HG03066 (cell line): ENCODE measurements around the gene CXorf58.
"Not testable (repeated sequence)": the region's sequence is repeated elsewhere in the genome, so short reads cannot be mapped to it uniquely, and the experiment has no call there.

ENCODE experiments used
- ATAC-seq: cut with Tn5 transposase; IDR thresholded peaks from one replicate; pipeline ENCODE4 v1.9.1; 2021; ENCODE audit warnings: low read depth; ENCODE audit not compliant: unreplicated experiment

CXorf58 gene, protein sequence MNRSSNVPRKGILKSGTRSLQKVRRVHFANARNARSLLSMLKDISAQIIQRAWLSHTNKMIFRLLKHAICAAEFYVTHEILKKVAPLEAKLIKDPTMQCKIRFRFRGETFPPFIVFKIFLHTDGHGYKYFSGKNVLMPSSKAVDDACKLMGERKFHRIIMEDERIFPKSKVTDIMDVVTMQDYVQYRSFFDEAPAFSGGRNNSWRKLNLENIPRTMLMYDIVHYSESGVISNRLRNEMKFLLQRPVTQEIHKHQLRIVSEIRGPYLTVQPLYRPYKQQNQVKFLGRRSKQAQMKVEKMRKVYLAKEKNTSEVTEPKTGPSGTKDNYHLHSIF

DNA sequence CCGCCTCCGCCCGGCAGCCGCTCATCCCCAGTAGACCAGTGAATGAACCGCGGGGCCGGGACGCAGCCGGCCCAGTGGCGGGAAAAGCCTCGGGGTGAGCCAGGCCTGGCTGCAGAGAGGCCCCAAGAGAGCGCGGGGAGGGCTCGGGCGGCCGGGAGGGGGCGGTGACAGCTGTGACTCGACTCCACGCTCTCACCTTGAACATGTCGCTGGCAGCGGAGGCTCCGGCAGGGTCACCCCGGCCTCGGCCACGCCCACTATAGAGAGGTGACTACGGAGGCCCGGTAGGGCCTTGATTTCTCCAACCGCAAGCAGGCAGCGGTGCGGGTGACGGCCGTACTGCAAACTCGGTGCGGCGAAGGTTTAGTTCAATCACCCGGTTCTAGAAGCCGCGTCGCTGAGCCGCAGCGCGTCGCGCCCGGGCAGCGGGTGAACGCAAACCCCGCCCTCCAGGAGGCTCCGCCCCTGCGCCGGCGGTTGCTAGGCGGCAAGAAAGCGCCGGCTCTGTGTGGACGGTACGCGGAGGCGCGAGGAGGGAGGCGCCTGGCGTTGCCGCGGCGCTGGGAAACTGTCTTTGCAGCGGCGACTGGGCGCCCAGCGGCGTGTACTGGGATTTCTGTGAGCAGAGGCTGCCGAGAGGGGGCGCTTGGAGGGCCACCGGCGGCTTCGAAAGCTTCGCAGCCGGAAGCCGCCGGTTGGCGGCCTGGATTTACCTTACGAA lies at the start of gene CXorf58, which contains the start of gene APOO:
CXorf58 (plus strand) TSS at position 509 of the 721 bp plus-strand sequence. CDS start 2,297 bp downstream, outside the sequence.
APOO (minus strand) TSS at position 441 of the 721 bp plus-strand sequence; CDS start at position 205, 236 bp downstream.
- peak; percentile 87 for ATAC-seq

DNA sequence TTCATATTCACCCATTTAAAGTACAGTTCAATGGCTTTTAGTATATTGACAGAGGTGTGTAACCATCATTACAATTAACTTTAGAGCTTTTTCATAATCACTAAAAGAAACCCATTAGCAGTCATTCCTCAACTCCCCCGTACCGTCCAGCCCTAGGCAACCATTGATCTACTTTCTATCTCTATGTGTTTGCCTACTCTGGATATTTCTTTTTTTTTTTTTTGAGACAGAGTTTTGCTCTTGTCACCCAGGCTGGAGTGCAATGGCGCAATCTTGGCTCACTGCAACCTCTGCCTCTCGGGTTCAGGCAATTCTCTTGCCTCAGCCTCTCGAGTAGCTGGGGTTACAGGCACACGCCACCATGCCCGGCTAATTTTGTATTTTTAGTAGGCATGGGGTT lies 48.6 kb upstream of the CXorf58 start:
- ATAC-seq = not testable (repeated sequence)

DNA sequence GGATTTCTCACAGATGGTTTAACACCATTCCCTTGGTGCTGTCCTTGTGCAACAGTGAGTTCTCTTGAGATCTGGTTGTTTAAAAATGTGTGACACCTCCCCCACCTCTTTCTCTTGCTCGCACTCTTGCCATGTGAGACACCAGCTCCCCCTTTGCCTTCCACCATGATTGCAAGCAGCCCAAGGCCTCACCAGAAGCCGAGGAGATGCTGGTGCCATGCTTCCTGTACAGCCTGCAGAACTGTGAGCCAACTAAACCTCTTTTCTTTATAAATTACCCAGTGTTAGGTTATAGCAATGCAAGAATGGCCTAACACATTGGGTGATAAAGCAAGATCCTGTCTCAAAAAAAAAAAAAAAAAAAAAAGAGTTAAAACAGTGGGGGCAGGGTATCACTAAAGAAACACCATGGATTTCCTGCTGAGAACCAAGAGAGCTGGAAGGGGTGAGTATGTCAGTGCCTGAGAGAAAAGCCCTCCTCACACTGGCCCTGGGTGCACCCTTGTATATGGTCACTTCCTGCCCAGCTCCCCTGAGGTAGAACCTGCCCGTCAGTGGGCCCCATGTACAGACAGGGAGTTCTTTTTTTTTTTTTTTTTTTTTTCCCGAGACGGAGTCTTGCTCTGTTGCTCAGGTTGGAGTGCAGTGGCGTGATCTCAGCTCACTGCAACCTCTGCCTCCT lies 46.5 kb upstream of the CXorf58 start:
- ATAC-seq = no peak

DNA sequence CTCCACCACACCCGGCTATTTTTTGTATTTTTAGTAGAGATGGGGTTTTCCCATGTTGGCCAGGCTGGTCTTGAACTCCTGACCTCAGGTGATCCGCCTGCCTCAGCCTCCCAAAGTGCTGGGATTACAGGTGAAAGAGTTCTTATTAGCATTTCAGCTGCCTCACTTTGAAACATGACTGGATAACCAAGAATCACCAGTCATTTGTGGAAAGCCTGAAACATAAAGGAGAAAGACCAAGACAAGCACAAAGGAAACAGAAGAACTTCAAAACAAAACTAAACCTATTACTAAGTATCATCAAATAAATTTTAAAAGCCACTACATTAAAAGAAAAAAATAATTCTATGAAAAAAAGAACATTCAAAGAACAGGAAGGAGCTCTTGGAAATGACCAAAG lies 45.9 kb upstream of the CXorf58 start:
- ATAC-seq = not testable (repeated sequence)

DNA sequence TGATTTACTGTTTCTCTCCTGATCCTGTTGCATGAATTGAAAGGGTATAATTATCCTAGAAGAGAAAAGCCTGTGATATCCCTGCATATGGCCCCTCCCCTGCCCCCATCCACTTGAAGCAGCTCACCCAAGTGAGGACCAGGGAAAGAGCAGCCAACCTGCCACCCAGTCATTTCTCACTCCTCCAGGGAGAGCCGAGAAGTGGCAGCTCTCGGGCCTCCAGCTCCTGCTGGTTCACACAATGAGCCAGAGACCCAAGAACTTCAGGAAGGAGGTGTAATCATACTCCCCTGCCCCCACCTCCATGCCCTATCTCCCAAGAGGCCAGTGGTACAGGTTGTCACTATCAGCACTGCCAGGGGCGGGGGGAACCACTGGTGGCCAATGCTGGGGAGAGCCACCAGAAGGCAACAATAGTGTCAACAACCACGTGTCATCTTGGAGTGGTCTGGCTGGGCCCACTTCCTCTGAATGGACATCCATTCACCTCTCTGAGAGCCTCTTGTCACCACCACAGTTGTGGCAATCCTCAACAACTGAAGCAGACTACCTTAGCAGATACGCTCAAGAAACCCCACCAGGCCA lies 43.0 kb upstream of the CXorf58 start:
- no peak for ATAC-seq

DNA sequence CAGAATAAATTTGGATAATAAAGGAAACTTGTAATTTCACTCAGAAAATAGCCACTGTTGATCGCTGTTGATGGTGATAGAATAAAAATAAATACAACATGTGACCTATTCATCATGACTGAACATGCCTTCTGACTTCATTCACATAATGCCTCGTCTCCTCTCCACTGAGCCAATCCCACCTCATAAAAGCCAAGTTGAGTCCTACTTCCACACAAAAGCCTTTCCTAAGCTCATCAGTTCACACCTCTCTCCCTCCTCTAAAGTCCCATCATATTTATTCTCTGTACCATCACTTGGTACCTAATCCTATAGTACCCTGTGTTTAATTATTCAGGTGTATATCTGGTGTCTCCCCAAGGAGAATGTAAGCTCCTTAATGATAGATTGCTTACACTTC lies 37.8 kb upstream of the CXorf58 start:
- ATAC-seq = no peak

DNA sequence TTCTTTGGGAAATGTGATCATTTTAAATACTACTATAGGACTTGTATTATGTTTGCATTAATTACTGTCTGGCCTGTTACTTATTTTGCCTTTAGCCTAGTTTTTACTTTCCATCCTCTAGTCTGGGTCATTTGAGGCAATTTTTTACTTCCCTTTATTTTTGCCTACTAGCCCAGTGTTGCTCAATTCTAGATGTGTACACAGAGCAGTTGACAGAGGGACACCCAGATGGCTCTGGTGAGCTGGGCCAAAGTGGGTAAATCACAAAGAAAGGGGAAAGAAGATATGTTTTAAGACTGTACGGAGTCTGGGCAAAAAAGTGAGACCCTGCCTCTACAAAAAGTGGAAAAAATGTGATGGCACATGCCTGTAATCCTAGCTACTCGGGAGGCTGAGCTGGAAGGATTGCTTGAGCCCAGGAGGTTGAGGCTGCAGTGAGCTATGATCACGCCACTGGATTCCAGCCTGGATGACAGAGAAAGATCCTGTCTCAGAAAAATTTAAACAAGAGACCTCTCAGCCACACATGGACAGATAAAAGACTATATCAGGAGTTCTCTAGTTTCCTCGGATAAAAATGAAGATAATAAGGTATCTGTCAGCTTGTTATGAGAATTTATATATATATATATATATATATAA lies 35.8 kb upstream of the CXorf58 start:
- ATAC-seq = no peak

DNA sequence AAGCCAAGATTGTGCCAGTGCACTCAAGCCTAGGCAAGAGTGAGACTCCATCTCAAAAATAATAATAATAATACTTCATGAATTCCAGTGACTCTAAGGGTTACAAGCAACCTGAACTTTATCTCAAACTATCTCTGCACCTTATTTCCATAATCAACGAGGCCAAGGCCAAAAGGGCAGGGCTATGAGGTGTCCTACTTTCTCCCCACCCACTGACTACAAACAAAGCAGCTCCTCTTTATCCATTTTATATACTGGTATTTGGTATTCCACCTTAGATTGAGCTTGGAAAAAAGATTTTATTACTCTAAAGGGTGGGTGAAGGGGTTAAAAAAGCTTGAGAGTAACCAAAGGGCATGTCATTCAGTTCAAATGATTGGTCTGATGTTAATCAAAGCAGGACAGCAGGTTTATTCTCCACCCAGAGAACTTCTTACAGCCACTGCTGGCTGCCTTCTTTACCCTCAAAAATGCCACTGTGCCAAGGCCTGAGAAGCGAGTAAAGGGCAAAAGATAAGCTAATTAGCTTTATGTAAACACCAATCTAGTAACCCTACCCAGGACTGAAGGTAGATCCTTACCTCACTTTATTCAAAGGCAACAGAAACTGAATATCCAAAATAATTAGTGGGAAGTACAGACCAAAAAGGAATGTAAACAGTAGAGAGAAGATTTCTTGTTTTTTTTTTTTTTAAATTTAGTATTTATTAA lies 28.3 kb upstream of the CXorf58 start:
- no peak for ATAC-seq

DNA sequence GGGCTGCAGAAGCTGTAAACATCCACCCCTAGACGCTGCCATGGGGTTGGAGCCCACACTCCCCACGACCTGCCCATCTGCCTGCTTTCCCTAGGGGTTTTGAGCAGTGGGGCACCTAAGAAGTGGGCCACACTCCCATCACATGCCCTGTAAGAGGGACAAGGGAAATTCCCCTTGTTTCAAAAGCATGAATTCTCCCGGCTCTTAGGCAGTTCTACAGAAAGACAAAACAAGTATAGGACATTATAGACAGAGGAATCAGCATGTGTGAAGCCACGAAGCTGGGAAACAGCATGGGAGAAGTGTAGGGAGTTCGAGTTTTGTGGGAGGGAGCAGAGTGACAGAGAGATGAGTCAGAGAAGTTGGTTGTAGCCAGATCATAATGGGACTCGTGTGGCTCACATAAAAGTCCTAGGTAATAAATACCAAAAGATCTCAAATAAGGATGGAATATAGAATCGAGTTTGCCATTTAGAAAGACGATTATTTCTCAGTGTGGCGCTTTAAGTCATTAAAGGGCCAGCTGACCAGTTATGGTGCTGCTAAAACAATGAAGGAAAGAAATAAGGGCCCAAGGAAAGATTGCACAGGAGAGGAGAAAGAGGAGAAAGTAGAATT lies 24.0 kb upstream of the CXorf58 start:
- ATAC-seq = no peak

DNA sequence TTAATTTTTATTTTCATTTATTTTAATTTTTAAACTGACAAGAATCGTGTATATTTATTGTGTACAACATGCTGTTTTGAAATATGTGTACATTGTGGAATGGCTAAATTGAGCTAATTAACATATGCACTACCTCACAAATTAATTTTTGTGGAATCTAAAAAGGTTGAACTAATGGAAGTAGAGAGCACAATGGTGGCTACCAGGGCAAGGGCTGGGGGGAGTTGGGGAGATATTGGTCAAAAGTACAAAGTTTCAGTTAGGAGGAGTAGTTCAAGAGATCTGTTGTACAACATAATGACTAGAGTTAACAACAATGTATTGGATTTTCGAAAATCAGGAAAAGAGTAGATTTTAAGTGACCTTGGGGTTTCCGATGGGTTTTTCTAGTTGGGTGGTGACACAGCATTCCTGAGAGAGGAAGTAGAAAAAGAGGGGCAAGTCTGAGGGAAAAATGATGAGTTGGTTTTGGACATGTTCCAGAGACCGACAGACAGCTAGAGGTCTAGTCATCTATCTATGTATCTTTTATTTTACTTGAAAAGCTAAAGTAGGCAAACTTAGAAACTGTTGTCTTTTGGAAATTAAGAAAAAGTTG lies 23.3 kb upstream of the CXorf58 start:
- no peak for ATAC-seq

DNA sequence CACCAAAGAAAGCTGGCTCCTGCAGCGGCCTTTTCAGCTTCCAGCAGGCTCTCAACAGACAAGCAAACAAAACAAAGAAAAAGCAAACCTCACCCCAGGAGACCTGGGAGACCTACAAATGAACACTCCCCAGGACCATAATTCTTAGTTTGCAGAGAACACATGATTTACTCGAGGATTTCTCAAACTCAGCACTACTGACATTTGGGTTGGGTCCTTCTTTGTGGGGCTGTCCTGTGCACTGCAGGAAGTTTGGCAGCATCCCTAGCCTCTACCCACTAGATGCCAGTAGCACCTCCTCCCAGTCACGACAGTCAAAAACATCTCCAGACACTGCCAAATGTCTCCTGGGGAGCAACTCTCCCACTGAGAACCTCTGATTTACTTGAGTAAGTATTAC lies 22.0 kb upstream of the CXorf58 start:
- ATAC-seq = no peak

DNA sequence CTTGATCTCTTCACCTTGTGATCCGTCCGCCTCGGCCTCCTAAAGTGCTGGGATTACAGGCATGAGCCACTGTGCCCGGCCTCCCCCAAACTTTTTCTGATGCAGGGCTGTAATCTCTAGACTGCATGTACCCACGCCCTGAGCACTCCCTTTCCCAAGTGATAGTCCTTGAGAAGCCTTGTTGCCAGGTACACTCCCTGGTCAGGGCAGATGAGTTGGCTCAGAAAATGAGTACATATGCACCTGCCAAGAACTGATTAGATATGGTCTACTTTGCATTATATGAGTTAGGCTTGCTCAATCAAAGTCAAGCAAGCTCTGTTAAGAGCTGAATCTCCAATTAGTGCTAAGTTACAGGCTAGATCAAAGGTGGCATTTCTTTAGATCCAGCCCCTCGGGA lies 20.4 kb upstream of the CXorf58 start:
- no peak for ATAC-seq

DNA sequence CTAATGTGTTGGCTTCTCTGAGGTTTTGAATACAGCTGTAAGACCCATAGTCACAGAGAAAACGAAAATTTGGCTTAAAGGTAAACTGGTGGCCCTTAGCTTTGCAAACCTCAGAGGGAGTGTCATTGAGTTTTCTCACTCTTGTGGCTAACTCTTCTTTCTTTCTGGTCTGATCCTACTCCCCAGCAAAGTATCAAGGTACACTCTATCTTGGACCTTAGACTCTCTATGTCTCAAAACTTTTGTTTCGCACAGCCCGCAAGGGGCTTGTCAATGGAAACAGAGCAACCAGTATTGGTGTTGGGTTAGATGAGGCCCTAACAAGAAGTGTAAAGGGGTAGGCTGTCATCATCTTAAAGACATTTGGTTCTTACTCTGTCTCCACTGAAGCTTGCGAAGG lies 19.9 kb upstream of the CXorf58 start:
- ATAC-seq = no peak

DNA sequence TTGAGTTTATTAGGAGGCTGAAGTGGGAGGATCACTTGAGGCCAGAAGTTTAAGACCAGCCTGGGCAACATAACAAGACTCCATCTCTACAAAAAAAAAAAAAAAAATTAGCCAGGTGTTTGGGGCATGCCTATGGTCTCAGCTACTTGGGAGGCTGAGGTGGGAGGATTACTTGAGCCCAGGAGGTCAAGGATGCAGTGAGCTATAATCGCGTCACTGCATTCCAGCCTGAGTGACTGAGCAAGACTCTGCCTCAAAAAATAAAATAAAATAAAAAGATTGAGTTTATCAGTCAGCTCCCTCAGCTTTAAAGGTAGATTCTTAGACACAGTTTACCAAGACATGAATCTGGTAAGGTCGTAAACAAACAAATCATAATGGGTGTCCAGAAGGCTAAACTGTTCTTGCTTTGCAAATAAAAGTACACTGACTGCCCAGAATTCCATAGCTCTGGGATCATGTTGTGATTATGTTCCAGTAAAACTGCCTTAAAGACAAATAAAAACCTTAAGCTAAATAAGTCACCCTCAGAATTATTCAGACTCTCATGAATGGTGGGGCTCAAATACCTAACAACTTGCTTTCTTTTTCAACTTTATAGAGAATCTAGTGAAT lies 18.8 kb upstream of the CXorf58 start:
- no peak for ATAC-seq

DNA sequence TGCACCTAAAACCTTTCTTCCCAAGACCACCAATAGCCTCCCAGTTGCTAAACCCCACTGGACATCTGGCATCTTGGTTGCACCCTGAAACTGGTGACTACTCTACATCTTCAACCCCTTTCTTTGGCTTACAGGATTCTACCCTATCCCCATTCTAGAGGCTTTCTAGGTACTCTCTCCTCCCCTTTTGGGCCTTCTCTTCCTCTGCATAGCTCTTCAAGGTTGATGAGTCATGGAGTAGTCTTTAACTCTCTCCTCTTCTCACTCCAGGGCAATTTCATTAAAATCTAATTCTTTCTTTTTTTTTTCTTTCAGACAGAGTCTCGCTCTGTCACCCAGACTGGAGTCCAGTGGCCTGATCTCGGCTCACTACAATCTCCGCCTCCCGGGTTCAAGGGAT lies 16.9 kb upstream of the CXorf58 start:
- ATAC-seq = no peak

DNA sequence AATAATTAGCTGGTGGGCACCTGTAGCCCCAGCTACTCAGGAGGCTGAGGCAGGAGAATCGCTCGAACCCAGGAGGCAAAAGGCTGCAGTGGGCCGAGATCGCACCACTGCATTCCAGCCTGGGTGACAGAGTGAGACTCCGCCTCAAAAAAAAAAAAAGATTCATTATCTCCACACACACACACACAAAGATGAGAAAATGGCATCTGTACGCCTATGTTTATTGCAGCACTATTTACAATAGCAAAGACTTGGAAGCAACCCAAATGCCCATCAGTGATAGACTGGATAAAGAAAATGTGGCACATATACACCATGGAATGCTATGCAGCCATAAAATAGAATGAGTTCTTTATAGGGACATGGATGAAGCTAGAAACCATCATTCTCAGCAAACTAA lies 12.8 kb upstream of the CXorf58 start:
- not testable (repeated sequence) for ATAC-seq

DNA sequence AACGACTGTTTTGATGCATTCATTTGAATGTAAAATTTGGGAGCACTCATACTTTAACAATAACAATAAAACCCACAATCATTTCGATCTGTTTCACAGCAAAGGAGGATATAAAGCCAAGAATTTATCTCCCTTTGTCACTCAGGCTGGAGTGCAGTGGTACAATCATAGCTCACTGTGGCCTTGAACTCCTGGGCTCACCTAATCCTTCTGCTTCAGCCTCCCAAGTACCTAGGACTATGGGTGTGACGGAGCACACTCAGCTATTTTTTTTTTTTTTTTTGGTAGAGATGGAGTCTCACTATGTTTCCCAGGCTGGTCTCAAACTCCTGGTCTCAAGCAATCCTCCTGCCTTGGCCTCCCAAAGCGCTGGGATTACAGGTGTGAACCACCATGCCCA lies 11.3 kb upstream of the CXorf58 start:
- not testable (repeated sequence) for ATAC-seq

DNA sequence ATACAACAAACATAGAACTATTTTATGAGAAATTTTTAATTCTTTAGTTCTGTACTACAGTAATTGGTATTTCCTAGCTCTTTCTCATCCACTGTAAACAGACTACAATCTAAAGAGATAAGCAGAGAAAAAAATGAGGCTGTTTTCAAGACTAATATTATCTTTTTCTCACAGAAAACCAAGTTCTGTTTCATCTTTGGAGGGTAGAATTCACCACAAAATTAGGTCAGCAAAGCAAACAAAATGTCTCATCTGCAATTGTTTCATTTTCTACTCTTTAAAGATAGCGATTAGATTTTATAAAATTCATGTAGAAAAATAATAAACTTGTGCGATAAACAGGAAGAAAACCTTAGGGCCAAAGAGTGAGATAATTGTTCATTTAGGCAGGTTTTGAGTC lies 10.8 kb upstream of the CXorf58 start:
- ATAC-seq = no peak
